GM10248 (cell line): Measurements from ENCODE around the gene EIF2B1.

Source experiments
- CTCF ChIA-PET: fragments of 300-600 bp; sonication (Branson Sonifier 250); formaldehyde crosslinking; extraction: SDS; loops from one replicate; lab custom pipeline; 2021; ENCODE audit warnings: antibody characterized with exemption; lab: Yijun Ruan, JAX
- POLR2A ChIA-PET: fragments of 350-650 bp; sonication (Branson Sonifier 250); formaldehyde crosslinking; extraction: SDS; loops from one replicate; lab custom pipeline; 2020; ENCODE audit warnings: antibody characterized with exemption; lab: Yijun Ruan, JAX
- DNase-seq: peaks from one replicate; pipeline ENCODE4 v3.0.0; 2012; ENCODE audit errors: extremely low spot score
- TF ChIP-seq, protein P1 (sequence below): IDR thresholded peaks from 2 replicates; pipeline ENCODE4 v1.5.1; 2012; ENCODE audit warnings: mild to moderate bottlenecking, low read depth; ENCODE audit errors: extremely low read depth, missing control alignments, control extremely low read depth

Gene EIF2B1

DNA sequence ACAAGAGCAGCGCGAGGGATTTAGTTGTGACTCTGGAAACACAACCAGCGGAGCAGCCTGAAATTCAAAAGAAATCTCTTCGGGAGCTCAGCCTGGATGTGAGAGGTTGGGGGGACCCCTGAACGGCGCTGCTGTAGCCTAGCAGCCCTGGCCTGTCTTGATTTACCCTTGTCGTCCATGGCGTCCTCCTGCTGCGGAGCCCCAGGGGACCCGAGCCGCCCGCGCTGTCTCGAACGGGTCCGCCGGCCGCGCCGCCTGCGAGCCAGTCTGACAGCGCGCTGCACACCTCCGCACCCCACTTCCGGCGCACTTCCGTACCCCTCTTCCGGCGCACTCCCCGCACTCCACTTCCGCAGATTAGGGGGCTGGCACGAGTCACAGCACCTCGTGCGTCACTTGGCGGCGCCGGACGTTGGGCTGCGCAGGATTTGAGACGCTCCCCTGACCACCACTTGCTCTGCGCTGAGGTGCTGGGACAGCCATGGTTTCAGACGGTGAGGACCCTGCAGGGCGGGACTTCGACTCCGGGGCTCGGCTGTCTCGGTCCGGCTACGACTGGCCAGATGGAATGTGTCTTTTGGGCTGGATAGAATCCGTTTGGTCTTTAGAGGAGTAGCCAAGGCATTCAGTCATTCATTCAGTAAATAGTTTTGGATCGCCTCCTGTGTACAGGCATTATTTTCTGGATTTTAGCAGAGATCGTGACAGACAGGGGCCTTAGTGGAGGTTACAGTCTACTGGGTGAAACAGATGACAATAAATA lies at the start of gene EIF2B1, which contains the start of gene GTF2H3:
Gene EIF2B1 (minus strand): TSS at position 308 of the 763 bp plus-strand sequence. CDS start 129 bp downstream, at position 179.
Gene GTF2H3 (plus strand): TSS at position 451 of the 763 bp plus-strand sequence. CDS start 31 bp downstream, at position 482.
- peak; percentile 99 for DNase-seq
- ChIA-PET CTCF (interaction anchor here (0.8 to 1.2 kb wide), 3 partner anchors 11 to 81 kb away, joined by 3 read pairs; no protein-coding TSS in a partner anchor), POLR2A (no interaction called here)
- TF ChIP-seq, protein P1, sequence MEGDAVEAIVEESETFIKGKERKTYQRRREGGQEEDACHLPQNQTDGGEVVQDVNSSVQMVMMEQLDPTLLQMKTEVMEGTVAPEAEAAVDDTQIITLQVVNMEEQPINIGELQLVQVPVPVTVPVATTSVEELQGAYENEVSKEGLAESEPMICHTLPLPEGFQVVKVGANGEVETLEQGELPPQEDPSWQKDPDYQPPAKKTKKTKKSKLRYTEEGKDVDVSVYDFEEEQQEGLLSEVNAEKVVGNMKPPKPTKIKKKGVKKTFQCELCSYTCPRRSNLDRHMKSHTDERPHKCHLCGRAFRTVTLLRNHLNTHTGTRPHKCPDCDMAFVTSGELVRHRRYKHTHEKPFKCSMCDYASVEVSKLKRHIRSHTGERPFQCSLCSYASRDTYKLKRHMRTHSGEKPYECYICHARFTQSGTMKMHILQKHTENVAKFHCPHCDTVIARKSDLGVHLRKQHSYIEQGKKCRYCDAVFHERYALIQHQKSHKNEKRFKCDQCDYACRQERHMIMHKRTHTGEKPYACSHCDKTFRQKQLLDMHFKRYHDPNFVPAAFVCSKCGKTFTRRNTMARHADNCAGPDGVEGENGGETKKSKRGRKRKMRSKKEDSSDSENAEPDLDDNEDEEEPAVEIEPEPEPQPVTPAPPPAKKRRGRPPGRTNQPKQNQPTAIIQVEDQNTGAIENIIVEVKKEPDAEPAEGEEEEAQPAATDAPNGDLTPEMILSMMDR = no peak

DNA sequence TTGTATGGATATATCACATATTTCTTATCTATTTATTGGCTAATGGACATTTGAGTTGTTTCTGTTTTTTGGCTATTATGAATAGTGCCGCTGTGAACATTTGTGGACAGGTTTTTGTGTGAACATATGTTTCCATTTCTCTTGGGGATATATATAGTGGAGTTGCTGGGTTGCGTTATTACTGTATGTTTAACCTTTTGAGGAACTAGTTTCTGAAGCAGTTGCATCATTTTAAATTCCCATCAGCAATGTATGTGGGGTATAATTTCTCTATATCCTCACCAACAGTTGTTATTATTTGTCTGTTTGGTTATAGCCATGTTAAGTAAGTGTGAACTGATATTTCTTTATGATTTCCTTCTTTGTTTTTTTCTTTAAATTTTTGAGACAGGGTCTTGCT lies 48.1 kb upstream of the EIF2B1 start:
- ChIA-PET POLR2A (no interaction called here), CTCF (interaction anchor here (1.2 kb wide), 1 partner anchor 15 kb away, joined by 5 read pairs; no protein-coding TSS in a partner anchor)
- peak; percentile 39 for DNase-seq
- TF ChIP-seq, protein P1 = no peak

DNA sequence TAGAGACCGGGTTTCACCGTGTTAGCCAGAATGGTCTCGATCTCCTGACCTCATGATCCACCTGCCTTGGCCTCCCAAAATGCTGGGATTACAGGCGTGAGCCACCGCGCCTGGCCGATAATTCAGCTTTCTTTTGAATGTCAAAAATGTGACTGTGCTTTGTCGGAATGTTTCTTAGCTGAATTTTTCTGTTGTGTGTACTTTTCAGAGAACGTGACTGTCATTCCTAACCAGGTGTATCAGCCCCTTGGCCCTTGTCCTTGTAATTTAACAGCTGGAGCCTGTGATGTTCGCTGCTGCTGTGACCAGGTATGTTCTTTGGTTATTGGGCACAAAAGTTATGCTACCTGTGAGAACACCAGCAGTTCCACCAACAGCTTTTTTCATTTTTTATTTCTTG lies 45.5 kb upstream of the EIF2B1 start:
- POLR2A ChIA-PET = interaction anchor here (1.1 kb wide), 1 partner anchor 35 kb away, joined by 3 read pairs; no protein-coding TSS in a partner anchor
- CTCF ChIA-PET = no interaction called here

DNA sequence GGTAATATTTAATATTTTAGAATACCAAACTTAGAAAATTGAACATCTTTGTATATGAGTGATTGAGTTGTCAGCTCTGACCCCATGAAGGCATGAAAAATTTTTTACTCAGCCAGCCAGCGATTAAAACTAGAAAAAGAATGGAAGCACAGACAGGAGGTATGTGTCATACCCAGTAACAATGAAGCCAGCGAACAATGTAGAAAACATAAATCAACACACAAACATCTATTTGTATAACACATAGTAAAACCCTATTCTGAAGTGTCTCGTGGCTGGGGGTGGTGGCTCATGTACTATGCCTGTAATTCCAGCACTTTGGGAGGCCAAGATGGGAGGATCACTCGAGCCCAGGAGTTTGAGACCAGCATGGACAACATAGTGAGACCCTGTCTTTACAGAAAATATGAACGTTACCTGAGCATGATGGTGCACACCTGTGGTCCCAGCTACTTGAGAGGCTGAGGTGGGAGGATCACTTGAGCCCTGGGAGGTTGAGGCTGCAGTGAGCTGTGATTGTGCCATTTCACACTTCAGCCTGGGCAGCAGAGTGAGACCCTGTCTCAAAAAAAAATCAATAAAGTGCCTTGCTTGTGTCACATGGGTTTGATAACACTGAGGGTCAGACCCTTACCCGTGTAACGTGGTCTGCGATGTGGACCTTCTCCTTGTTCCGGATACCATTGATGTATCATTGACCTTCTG lies 43.3 kb upstream of the EIF2B1 start:
- TF ChIP-seq, protein P1 = no peak
- no peak for DNase-seq
- POLR2A ChIA-PET = no interaction called here

More for the DNA sequence above, 45.5 kb upstream of the EIF2B1 start:
- DNase-seq = no peak
- TF ChIP-seq, protein P1 = no peak

DNA sequence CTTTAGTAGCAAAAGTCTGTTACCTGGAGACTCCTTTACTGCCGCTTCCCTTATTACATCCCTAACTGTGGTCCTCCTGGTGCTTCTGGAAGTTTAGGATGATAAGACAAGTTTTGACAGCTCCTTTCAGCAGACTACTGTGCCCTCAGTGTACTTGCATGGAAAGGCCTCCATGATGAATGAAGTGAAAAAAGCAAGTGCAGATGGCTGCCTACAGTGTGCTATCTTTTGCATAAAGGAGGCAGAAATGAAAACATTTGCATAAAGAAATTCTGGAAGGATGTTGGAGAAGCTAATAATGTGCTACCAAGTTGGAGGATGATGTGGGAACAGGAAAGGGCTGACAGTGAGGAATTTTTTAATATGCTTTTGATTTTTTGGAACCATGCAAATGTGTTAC lies 42.0 kb upstream of the EIF2B1 start:
- no peak for DNase-seq
- ChIA-PET POLR2A (no interaction called here), CTCF (interaction anchor here (1.4 to 2.9 kb wide), 2 partner anchors 19 to 38 kb away, joined by 4 to 10 read pairs; no protein-coding TSS in a partner anchor)
- TF ChIP-seq, protein P1 = no peak

More for the DNA sequence above, 43.3 kb upstream of the EIF2B1 start:
- CTCF ChIA-PET = interaction anchor here (1.1 to 2.9 kb wide), 2 partner anchors 15 to 20 kb away, joined by 3 to 10 read pairs; no protein-coding TSS in a partner anchor

DNA sequence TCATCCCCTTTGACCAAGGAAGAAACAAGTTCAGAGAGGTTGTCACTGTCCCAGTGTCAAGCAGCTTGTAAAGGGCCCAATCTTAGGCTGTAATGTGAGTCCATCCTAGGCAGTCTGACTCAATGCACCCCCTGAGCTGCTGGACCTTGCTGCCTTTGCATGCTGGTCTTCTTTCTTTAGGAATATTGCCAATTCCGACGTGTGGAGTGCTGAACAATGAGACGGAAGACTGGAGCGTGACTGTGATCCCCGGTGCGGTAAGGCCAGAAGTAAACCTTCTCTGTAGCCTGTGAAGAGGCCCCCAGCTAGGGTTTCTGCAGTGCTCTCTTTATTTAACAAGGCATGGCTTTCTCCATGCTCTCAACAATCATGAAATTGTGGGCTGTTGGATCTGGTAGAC lies 38.4 kb upstream of the EIF2B1 start:
- DNase-seq = no peak
- ChIA-PET CTCF (interaction anchor here (1.0 to 1.4 kb wide), 4 partner anchors 9 to 41 kb away, joined by 3 to 6 read pairs (median 3); no protein-coding TSS in a partner anchor), POLR2A (no interaction called here)
- TF ChIP-seq, protein P1 = no peak
